Activated CD8-positive, alpha-beta T cell treated with anti-CD3 and anti-CD28 coated beads for 36 hours (primary cell): ENCODE measurements around the gene SORCS2. TPM values are rescaled to one million over a fixed set of nuclear protein-coding genes. Genes with fewer than 3 reads are reported as not detected.
A peak's percentile ranks its signal among the peaks of the same experiment; 100 is the strongest.

ENCODE experiments used
- ATAC-seq: fragments of 200-7000 bp; cut with Tn5 transposase; one replicate; pipeline ENCODE4 v1.10.0; 2021; ENCODE audit warnings: mild to moderate bottlenecking, moderate library complexity
- CTCF ChIA-PET: fragments of 350-600 bp; sonication (Branson Sonifier 250); formaldehyde crosslinking; loops from one replicate; lab custom pipeline; 2021; ENCODE audit warnings: antibody characterized with exemption; lab: Charles Lee
- POLR2A ChIA-PET: fragments of 350-600 bp; sonication (Branson Sonifier 250); formaldehyde crosslinking; loops from one replicate; lab custom pipeline; 2021; ENCODE audit warnings: antibody characterized with exemption; lab: Charles Lee
- DNase-seq: peaks from one replicate; pipeline ENCODE4 v3.0.0-alpha.2; 2020
- H3K27ac Mint-ChIP-seq: one replicate; pipeline ENCODE4 v1.8.0; 2021; ENCODE audit warnings: mild to moderate bottlenecking, mixed read lengths
- H3K27me3 Mint-ChIP-seq: one replicate; pipeline ENCODE4 v1.8.0; 2021; ENCODE audit warnings: mixed read lengths
- H3K36me3 Mint-ChIP-seq: one replicate; pipeline ENCODE4 v1.8.0; 2021; ENCODE audit warnings: low read depth, mixed read lengths
- H3K4me1 Mint-ChIP-seq: one replicate; pipeline ENCODE4 v1.8.0; 2021; ENCODE audit warnings: low read depth, mixed read lengths
- H3K4me3 Mint-ChIP-seq: one replicate; pipeline ENCODE4 v1.8.0; 2021; ENCODE audit warnings: mild to moderate bottlenecking, moderate library complexity, mixed read lengths
- H3K9me3 Mint-ChIP-seq: one replicate; pipeline ENCODE4 v1.8.0; 2021; ENCODE audit warnings: mixed read lengths
- CTCF ChIP-seq: fragments of 200-600 bp; IDR thresholded peaks from one replicate; pipeline ENCODE4 v1.8.0; 2022; ENCODE audit warnings: antibody characterized with exemption, mild to moderate bottlenecking
- intact Hi-C: fragments of 100-400 bp; cut with micrococcal nuclease; formaldehyde crosslinking; loops from one replicate; pipeline ENCODE4 v1.10.0; 2022
- total RNA-seq, 2 experiments: library from RNA; stranded (reverse); gene quantifications; one replicate each; pipeline ENCODE4 v1.2.3, GENCODE V29; 2021

SORCS2 gene
- total RNA-seq, 2 experiments from 2014 or later: 0.05 TPM; not detected in 1

GRCh38 chr4:7780751-7781348, 588.5 kb downstream of the SORCS2 start:
- ChIA-PET POLR2A (interaction anchor here (0.8 kb wide), 1 partner anchor 192 kb away, joined by 3 read pairs; no protein-coding TSS in a partner anchor), CTCF (interaction anchor here (0.7 to 2.4 kb wide), 6 partner anchors 12 to 24 kb away, joined by 3 to 5 read pairs (median 3); no protein-coding TSS in a partner anchor)
- no peaks in the 10 kb centered on the region for H3K9me3 Mint-ChIP-seq
- intact Hi-C loops: no loop called here
- H3K36me3 Mint-ChIP-seq: peaks cover 4% of the 10 kb centered on the region
- no peak for TF ChIP-seq CTCF
- ATAC-seq (peak; percentile 63), DNase-seq (no peak)
- H3K4me1 Mint-ChIP-seq: peaks cover 24% of the 10 kb centered on the region
- no peaks in the 10 kb centered on the region for H3K27me3 Mint-ChIP-seq
- H3K4me3 Mint-ChIP-seq: no peak overlapping the region
- H3K27ac Mint-ChIP-seq: peak overlapping the region; percentile 81

- DNase-seq (no peak), ATAC-seq (peak; percentile 40)
- ChIA-PET POLR2A (interaction anchor here (0.8 kb wide), 1 partner anchor 192 kb away, joined by 3 read pairs; no protein-coding TSS in a partner anchor), CTCF (interaction anchor here (1.0 to 2.4 kb wide), 3 partner anchors 12 to 20 kb away, joined by 3 to 5 read pairs (median 3); no protein-coding TSS in a partner anchor)
- TF ChIP-seq CTCF: no peak
- intact Hi-C loops: no loop called here
- H3K9me3 Mint-ChIP-seq: no peaks in the 10 kb centered on the region
- H3K4me3 Mint-ChIP-seq: no peak overlapping the region
- peak overlapping the region; percentile 81 for H3K27ac Mint-ChIP-seq
- H3K4me1 Mint-ChIP-seq: peaks cover 24% of the 10 kb centered on the region
- peaks cover 4% of the 10 kb centered on the region for H3K36me3 Mint-ChIP-seq
- H3K27me3 Mint-ChIP-seq: no peaks in the 10 kb centered on the region
Measured at GRCh38 chr4:7781366-7781765, 589.0 kb downstream of the SORCS2 start.

GRCh38 chr4:7781993-7782392, 589.7 kb downstream of the SORCS2 start:
- POLR2A ChIA-PET: no interaction called here

GRCh38 chr4:7782783-7783182, 590.4 kb downstream of the SORCS2 start:
- CTCF ChIA-PET: interaction anchor here (1.5 to 1.7 kb wide), 2 partner anchors 21 to 205 kb away, joined by 3 to 8 read pairs; no protein-coding TSS in a partner anchor
- Mint-ChIP-seq H3K36me3 (peaks cover 4% of the 10 kb centered on the region), H3K27ac (no peak overlapping the region), H3K4me1 (peaks cover 24% of the 10 kb centered on the region), H3K4me3 (no peak overlapping the region), H3K9me3 (no peaks in the 10 kb centered on the region), H3K27me3 (no peaks in the 10 kb centered on the region)
- intact Hi-C loops: no loop called here
- no peak for TF ChIP-seq CTCF
- DNase-seq: no peak
- POLR2A ChIA-PET: no interaction called here
- no peak for ATAC-seq

More at GRCh38 chr4:7781993-7782392, 589.7 kb downstream of the SORCS2 start:
- no peak overlapping the region for H3K27ac Mint-ChIP-seq
- ATAC-seq: no peak
- H3K36me3 Mint-ChIP-seq: peaks cover 4% of the 10 kb centered on the region
- intact Hi-C loops: no loop called here
- H3K4me1 Mint-ChIP-seq: peaks cover 24% of the 10 kb centered on the region
- no peak for TF ChIP-seq CTCF
- H3K9me3 Mint-ChIP-seq: no peaks in the 10 kb centered on the region
- H3K4me3 Mint-ChIP-seq: no peak overlapping the region
- CTCF ChIA-PET: interaction anchor here (1.0 to 2.4 kb wide), 3 partner anchors 12 to 206 kb away, joined by 3 to 5 read pairs (median 3); no protein-coding TSS in a partner anchor
- no peak for DNase-seq
- no peaks in the 10 kb centered on the region for H3K27me3 Mint-ChIP-seq

- intact Hi-C loops: no loop called here
- H3K9me3 Mint-ChIP-seq: no peaks in the 10 kb centered on the region
- no peaks in the 10 kb centered on the region for H3K27me3 Mint-ChIP-seq
- POLR2A ChIA-PET: no interaction called here
- DNase-seq (no peak), ATAC-seq (no peak)
- no peak overlapping the region for H3K27ac Mint-ChIP-seq
- TF ChIP-seq CTCF: no peak
- H3K36me3 Mint-ChIP-seq: peaks cover 4% of the 10 kb centered on the region
- peaks cover 24% of the 10 kb centered on the region for H3K4me1 Mint-ChIP-seq
- CTCF ChIA-PET: interaction anchor here (1.5 to 1.7 kb wide), 2 partner anchors 21 to 204 kb away, joined by 3 to 8 read pairs; no protein-coding TSS in a partner anchor
- H3K4me3 Mint-ChIP-seq: no peak overlapping the region
Measured at GRCh38 chr4:7783541-7783940, 591.2 kb downstream of the SORCS2 start.
